ENCODE data around the gene PLCXD3.
"Not testable (repeated sequence)": the region's sequence is repeated elsewhere in the genome, so short reads cannot be mapped to it uniquely, and the experiment has no call there.

PLCXD3 gene

GRCh38 chr5:41511241-41511640 is 840 bp upstream of the PLCXD3 start:
- no peak overlapping the region for H3K4me3 ChIP-seq (ENCODE audit: low read length)
- DNase-seq (ENCODE audit: low read depth) = no peak
- TF ChIP-seq, protein P1, sequence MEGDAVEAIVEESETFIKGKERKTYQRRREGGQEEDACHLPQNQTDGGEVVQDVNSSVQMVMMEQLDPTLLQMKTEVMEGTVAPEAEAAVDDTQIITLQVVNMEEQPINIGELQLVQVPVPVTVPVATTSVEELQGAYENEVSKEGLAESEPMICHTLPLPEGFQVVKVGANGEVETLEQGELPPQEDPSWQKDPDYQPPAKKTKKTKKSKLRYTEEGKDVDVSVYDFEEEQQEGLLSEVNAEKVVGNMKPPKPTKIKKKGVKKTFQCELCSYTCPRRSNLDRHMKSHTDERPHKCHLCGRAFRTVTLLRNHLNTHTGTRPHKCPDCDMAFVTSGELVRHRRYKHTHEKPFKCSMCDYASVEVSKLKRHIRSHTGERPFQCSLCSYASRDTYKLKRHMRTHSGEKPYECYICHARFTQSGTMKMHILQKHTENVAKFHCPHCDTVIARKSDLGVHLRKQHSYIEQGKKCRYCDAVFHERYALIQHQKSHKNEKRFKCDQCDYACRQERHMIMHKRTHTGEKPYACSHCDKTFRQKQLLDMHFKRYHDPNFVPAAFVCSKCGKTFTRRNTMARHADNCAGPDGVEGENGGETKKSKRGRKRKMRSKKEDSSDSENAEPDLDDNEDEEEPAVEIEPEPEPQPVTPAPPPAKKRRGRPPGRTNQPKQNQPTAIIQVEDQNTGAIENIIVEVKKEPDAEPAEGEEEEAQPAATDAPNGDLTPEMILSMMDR (conservative IDR thresholded peaks at IDR 0.05; ENCODE audit: low read depth, low read length) = no peak

GRCh38 chr5:41509399-41510175 is 814 bp downstream of the PLCXD3 start:
- H3K4me3 ChIP-seq (ENCODE audit: low read length) = peak overlapping the region; percentile 43
- no peak for DNase-seq (ENCODE audit: low read depth)
- TF ChIP-seq, protein P1 (conservative IDR thresholded peaks at IDR 0.05; ENCODE audit: low read depth, low read length) = no peak

GRCh38 chr5:41508696-41509398 is 1.6 kb downstream of the PLCXD3 start:
- H3K4me3 ChIP-seq (ENCODE audit: low read length) = no peak overlapping the region
- DNase-seq (ENCODE audit: low read depth) = no peak
- TF ChIP-seq, protein P1 (conservative IDR thresholded peaks at IDR 0.05; ENCODE audit: low read depth, low read length) = no peak

DNA sequence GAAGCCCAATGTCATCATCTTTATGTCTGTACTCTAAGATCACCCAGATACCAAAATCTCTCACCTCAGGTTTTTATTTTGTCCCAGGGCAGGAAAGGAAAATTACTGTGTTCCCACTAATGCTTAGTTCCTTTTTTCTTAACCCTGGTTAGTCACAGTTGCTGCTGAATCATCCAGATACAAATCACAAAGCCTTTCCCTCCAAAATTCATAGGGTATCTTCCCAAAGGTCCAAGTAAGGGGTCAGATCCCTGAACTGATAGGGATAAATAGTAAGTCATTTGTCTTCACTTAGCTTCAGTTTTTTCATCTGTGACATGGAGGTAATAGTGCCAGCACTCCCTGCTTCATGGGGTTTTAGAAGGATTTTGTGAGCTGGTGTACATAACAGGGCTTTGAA is 2.2 kb downstream of the PLCXD3 start:
- no peak for DNase-seq (ENCODE audit: low read depth)
- TF ChIP-seq, protein P1 (conservative IDR thresholded peaks at IDR 0.05; ENCODE audit: low read depth, low read length) = no peak
- no peak overlapping the region for H3K4me3 ChIP-seq (ENCODE audit: low read length)

DNA sequence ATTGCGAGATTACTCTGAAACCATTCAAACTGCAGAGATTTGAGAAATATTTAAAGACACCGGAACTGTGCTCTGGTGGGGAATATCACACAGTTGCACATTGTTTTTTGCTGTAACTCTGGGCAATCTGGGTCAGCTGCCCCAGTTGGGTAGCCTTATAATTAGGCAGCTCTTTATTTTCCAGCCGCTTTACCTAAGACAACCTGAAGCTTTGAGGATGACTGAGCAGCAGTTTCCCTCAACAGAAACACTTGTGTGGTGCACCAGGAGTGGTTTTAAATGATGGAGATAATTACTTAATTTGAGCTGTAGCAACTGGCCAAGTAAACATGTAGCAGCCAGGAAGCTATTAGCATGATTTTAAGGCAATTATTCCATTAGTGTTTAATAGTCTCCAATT is 2.9 kb downstream of the PLCXD3 start:
- TF ChIP-seq, protein P1 (conservative IDR thresholded peaks at IDR 0.05; ENCODE audit: low read depth, low read length) = no peak
- no peak overlapping the region for H3K4me3 ChIP-seq (ENCODE audit: low read length)
- no peak for DNase-seq (ENCODE audit: low read depth)

GRCh38 chr5:41503860-41504259 is 6.5 kb downstream of the PLCXD3 start:
- DNase-seq (ENCODE audit: low read depth) = no peak
- TF ChIP-seq, protein P1 (conservative IDR thresholded peaks at IDR 0.05; ENCODE audit: low read depth, low read length) = no peak
- no peak overlapping the region for H3K4me3 ChIP-seq (ENCODE audit: low read length)

GRCh38 chr5:41503310-41503709 is 7.1 kb downstream of the PLCXD3 start:
- TF ChIP-seq, protein P1 (conservative IDR thresholded peaks at IDR 0.05; ENCODE audit: low read depth, low read length) = no peak
- no peak overlapping the region for H3K4me3 ChIP-seq (ENCODE audit: low read length)
- no peak for DNase-seq (ENCODE audit: low read depth)

GRCh38 chr5:41493490-41494126 is 16.8 kb downstream of the PLCXD3 start:
- not testable (repeated sequence) for H3K4me3 ChIP-seq (ENCODE audit: low read length); DNase-seq (ENCODE audit: low read depth)
